Measurements from ENCODE around the gene PHACTR3. TPM values are rescaled to one million over a fixed set of nuclear protein-coding genes. Genes with fewer than 3 reads are reported as not detected.

The PHACTR3 gene
- total RNA-seq, 1 experiment from 2014 or later, result 30.6 TPM

DNA sequence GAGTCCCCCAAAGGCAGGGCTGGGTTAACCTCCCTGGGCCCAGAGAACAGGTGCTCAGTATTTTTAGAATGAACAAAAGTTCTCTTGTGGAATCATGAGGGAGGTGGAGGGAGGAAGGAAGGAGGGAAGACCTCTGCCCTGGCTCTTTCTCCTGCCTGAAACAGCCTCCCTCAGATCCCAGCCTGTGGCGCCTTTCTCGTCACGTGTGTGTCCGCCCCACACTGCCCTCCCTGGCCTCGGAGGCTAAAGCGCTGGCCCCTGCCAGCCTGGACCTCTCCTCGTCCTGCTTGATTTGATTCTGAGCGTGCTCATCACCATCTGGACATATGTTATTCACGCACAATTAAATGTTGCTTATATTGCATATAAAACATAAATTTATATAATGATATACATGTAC, 40.9 kb downstream of the PHACTR3 start:
- H3K79me2 ChIP-seq (ENCODE audit: low read length), result no peaks in the 10 kb centered on the region
- H3K4me1 ChIP-seq (ENCODE audit: insufficient read depth, low read length), result no peaks in the 10 kb centered on the region
- ATAC-seq (no peak), DNase-seq (no peak)
- no peak overlapping the region for H3K27ac ChIP-seq (ENCODE audit: low read length)
- H3K4me2 ChIP-seq (ENCODE audit: low read length), result no peak overlapping the region
- H3K9me3 ChIP-seq (ENCODE audit: low read length), result no peaks in the 10 kb centered on the region
- H4K20me1 ChIP-seq (ENCODE audit: low read length), result no peaks in the 10 kb centered on the region
- intact Hi-C loops (cut with micrococcal nuclease), result no loop called here
- TF ChIP-seq EZH2phosphoT487 (IDR thresholded peaks at IDR 0.05; ENCODE audit: borderline replicate concordance, low read length), result no peak
- no peak for TF ChIP-seq EZH2 (IDR thresholded peaks at IDR 0.05; ENCODE audit: low read length, unreplicated experiment)
- TF ChIP-seq, protein P1, sequence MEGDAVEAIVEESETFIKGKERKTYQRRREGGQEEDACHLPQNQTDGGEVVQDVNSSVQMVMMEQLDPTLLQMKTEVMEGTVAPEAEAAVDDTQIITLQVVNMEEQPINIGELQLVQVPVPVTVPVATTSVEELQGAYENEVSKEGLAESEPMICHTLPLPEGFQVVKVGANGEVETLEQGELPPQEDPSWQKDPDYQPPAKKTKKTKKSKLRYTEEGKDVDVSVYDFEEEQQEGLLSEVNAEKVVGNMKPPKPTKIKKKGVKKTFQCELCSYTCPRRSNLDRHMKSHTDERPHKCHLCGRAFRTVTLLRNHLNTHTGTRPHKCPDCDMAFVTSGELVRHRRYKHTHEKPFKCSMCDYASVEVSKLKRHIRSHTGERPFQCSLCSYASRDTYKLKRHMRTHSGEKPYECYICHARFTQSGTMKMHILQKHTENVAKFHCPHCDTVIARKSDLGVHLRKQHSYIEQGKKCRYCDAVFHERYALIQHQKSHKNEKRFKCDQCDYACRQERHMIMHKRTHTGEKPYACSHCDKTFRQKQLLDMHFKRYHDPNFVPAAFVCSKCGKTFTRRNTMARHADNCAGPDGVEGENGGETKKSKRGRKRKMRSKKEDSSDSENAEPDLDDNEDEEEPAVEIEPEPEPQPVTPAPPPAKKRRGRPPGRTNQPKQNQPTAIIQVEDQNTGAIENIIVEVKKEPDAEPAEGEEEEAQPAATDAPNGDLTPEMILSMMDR (conservative IDR thresholded peaks at IDR 0.05; ENCODE audit: low read depth, low read length), result no peak
- no peak overlapping the region for H2AFZ ChIP-seq (ENCODE audit: low read length)
- peaks cover 39% of the 10 kb centered on the region for H3K27me3 ChIP-seq (ENCODE audit: low read length)
- no peaks in the 10 kb centered on the region for H3K36me3 ChIP-seq (ENCODE audit: low read depth, low read length)
- no peaks in the 10 kb centered on the region for H3K9me2 ChIP-seq (replicated peaks; ENCODE audit: low read length)
- ChIA-PET POLR2A (ENCODE audit: unreplicated experiment) (no interaction called here), CTCF (no interaction called here)
- H3K9ac ChIP-seq (ENCODE audit: low read length), result no peak overlapping the region
- BruUV-seq (replicated peaks), result no TSS peak
- H3F3A ChIP-seq (ENCODE audit: low read length, unreplicated experiment), result no peaks in the 10 kb centered on the region
- H3K4me3 ChIP-seq (ENCODE audit: low read length), result no peak overlapping the region

- intact Hi-C loops (cut with micrococcal nuclease), result no loop called here
These were observed 41.4 kb downstream of the PHACTR3 start for GRCh38 chr20:59645761-59646171.

DNA sequence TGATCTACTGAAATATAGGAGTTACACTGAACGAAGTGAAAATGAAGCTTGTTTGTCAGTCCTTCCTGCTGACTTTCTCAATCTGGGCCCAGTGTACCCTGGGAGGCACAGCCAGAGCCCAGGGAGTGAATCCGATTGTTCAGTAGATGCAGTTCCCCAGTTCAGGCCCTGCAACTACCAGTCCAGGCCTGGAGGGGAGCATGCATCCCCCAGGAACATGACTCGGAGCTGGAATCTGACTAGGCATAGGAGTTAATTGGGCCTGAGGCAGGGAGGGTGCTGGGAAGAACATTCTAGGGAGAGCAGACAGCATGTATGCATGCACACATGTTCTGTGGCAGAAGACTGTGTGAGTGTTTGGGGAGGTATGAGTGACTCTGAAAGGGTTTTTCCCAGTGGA, 42.1 kb downstream of the PHACTR3 start:
- intact Hi-C loops (cut with micrococcal nuclease), result no loop called here
- DNase-seq (no peak), ATAC-seq (no peak)
- POLR2A ChIA-PET (ENCODE audit: unreplicated experiment), result no interaction called here
- no peaks in the 10 kb centered on the region for H3K79me2 ChIP-seq (ENCODE audit: low read length)
- H3K27ac ChIP-seq (ENCODE audit: low read length), result no peak overlapping the region
- H3K9me3 ChIP-seq (ENCODE audit: low read length), result no peaks in the 10 kb centered on the region
- H2AFZ ChIP-seq (ENCODE audit: low read length), result no peak overlapping the region
- no peaks in the 10 kb centered on the region for H4K20me1 ChIP-seq (ENCODE audit: low read length)
- no peak overlapping the region for H3K9ac ChIP-seq (ENCODE audit: low read length)
- H3K36me3 ChIP-seq (ENCODE audit: low read depth, low read length), result no peaks in the 10 kb centered on the region
- peaks cover 35% of the 10 kb centered on the region for H3K27me3 ChIP-seq (ENCODE audit: low read length)
- CTCF ChIA-PET, result no interaction called here
- no peaks in the 10 kb centered on the region for H3K4me1 ChIP-seq (ENCODE audit: insufficient read depth, low read length)
- H3K9me2 ChIP-seq (replicated peaks; ENCODE audit: low read length), result no peaks in the 10 kb centered on the region
- no peak overlapping the region for H3K4me3 ChIP-seq (ENCODE audit: low read length)
- TF ChIP-seq EZH2 (IDR thresholded peaks at IDR 0.05; ENCODE audit: low read length, unreplicated experiment) (no peak), EZH2phosphoT487 (IDR thresholded peaks at IDR 0.05; ENCODE audit: borderline replicate concordance, low read length) (no peak)
- TF ChIP-seq, protein P1 (conservative IDR thresholded peaks at IDR 0.05; ENCODE audit: low read depth, low read length), result no peak
- H3K4me2 ChIP-seq (ENCODE audit: low read length), result no peak overlapping the region
- BruUV-seq (replicated peaks), result no TSS peak
- no peaks in the 10 kb centered on the region for H3F3A ChIP-seq (ENCODE audit: low read length, unreplicated experiment)

More at GRCh38 chr20:59645761-59646171, 41.4 kb downstream of the PHACTR3 start:
- no peaks in the 10 kb centered on the region for H3K9me2 ChIP-seq (replicated peaks; ENCODE audit: low read length)
- no peaks in the 10 kb centered on the region for H3K36me3 ChIP-seq (ENCODE audit: low read depth, low read length)
- H3K9ac ChIP-seq (ENCODE audit: low read length), result no peak overlapping the region
- H3F3A ChIP-seq (ENCODE audit: low read length, unreplicated experiment), result no peaks in the 10 kb centered on the region
- no peak overlapping the region for H2AFZ ChIP-seq (ENCODE audit: low read length)
- no peaks in the 10 kb centered on the region for H3K4me1 ChIP-seq (ENCODE audit: insufficient read depth, low read length)
- DNase-seq (peak; percentile 8), ATAC-seq (peak; percentile 58; the same call in 1 of the 2 replicates)
- POLR2A ChIA-PET (ENCODE audit: unreplicated experiment), result no interaction called here
- H3K79me2 ChIP-seq (ENCODE audit: low read length), result no peaks in the 10 kb centered on the region
- H3K27me3 ChIP-seq (ENCODE audit: low read length), result peaks cover 35% of the 10 kb centered on the region
- no peak overlapping the region for H3K4me2 ChIP-seq (ENCODE audit: low read length)
- TF ChIP-seq EZH2phosphoT487 (IDR thresholded peaks at IDR 0.05; ENCODE audit: borderline replicate concordance, low read length), result no peak
- no peak for TF ChIP-seq EZH2 (IDR thresholded peaks at IDR 0.05; ENCODE audit: low read length, unreplicated experiment)
- TF ChIP-seq, protein P1 (conservative IDR thresholded peaks at IDR 0.05; ENCODE audit: low read depth, low read length), result peak; percentile 48
- H3K9me3 ChIP-seq (ENCODE audit: low read length), result no peaks in the 10 kb centered on the region
- H3K27ac ChIP-seq (ENCODE audit: low read length), result no peak overlapping the region
- CTCF ChIA-PET, result no interaction called here
- no peak overlapping the region for H3K4me3 ChIP-seq (ENCODE audit: low read length)
- BruUV-seq (replicated peaks), result no TSS peak
- H4K20me1 ChIP-seq (ENCODE audit: low read length), result no peaks in the 10 kb centered on the region
